GM12878 (cell line): ENCODE data around the gene DNAJC17.

ENCODE experiments used
- BACH1 ChIP-seq: fragments of 450-650 bp; IDR thresholded peaks from 2 replicates; pipeline ENCODE4 v1.6.1; 2017; ENCODE audit warnings: mild to moderate bottlenecking, borderline replicate concordance
- CEBPZ ChIP-seq: fragments of 150-350 bp; IDR thresholded peaks from 2 replicates; pipeline ENCODE4 v1.6.1; 2016; ENCODE audit warnings: low read depth, low read length
- CTCF ChIP-seq, 3 experiments: IDR thresholded peaks in 2 of 3; conservative IDR thresholded peaks in 1 of 3; 2 replicates each; pipeline ENCODE4 v1.5.1; 2011; ENCODE audit warnings: low read depth in 3 of 3, low read length in 3 of 3, mild to moderate bottlenecking in 3 of 3, control low read depth in 2 of 3, moderate library complexity in 2 of 3, inconsistent platforms in 1 of 3, mixed read lengths in 1 of 3; ENCODE audit not compliant: control insufficient read depth in 2 of 3, insufficient read depth in 1 of 3; ENCODE audit errors: extremely low read depth in 1 of 3
- MXI1 ChIP-seq: fragments of 150-350 bp; IDR thresholded peaks from 2 replicates; pipeline ENCODE4 v1.6.1; 2011; ENCODE audit warnings: low read depth, mild to moderate bottlenecking, inconsistent platforms, low read length, improper control_type of control experiment
- RAD51 ChIP-seq: fragments of 450-650 bp; IDR thresholded peaks from 2 replicates; pipeline ENCODE4 v1.6.1; 2016; ENCODE audit warnings: moderate library complexity, mild to moderate bottlenecking, inconsistent platforms
- RCOR1 ChIP-seq: conservative IDR thresholded peaks from 2 replicates; pipeline ENCODE4 v1.6.1; 2012; ENCODE audit warnings: low read depth, low read length, improper control_type of control experiment
- USF1 ChIP-seq: IDR thresholded peaks from 2 replicates; pipeline ENCODE4 v1.6.1; 2011; ENCODE audit warnings: borderline replicate concordance, low read depth, mild to moderate bottlenecking, moderate library complexity, mixed read lengths, low read length; ENCODE audit not compliant: insufficient read depth; ENCODE audit errors: extremely low read length

GRCh38 chr15:40751745-40752144 lies 55.5 kb downstream of the DNAJC17 start:
- TF ChIP-seq BACH1 (no peak), CTCF (IDR thresholded peaks at IDR 0.05 in 2 of 3, conservative IDR thresholded peaks at IDR 0.05 in 1 of 3; ENCODE audit: control insufficient read depth in 2 of 3, extremely low read depth in 1 of 3, insufficient read depth in 1 of 3, low read depth in 3 of 3, low read length in 3 of 3) (no peak), RAD51 (no peak), RCOR1 (no peak), USF1 (no peak), MXI1 (no peak), CEBPZ (no peak)
